HG03175 (cell line): ENCODE results near the gene IQGAP1.
"Not testable (repeated sequence)": the region's sequence is repeated elsewhere in the genome, so short reads cannot be mapped to it uniquely, and the experiment has no call there.

Experiments used
- ATAC-seq: cut with Tn5 transposase; IDR thresholded peaks from one replicate; pipeline ENCODE4 v1.9.1; 2021; ENCODE audit warnings: mild to moderate bottlenecking, moderate library complexity; ENCODE audit not compliant: unreplicated experiment

IQGAP1 gene

DNA sequence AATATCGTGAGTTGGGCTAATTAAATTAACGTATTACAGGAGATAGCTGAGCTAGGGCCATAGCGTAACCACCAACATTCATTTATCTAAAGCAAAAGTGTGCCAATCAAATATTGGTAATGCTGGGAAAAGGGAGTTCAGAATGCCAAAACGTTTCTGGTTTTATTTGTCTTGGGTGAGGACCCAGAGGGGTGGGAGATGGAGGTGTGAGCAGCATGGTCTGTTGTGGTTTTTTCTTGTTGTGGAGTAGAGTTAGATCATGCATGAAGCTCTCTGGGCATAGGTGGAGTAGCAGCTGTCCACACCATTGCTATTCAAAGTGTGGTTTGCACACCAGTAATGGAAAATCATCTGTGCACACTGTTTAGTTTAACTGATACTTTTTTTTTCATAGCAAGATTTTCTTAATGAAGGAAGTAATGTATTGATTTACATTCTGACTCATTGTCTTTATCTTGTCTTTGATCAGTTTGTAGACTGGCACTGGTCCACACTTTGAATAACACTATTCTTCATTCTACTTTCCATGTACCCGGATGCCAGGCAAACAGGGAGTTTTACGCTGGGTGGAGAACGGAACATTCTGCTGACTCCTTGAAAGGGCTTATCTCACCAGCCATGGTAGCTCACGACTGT, 90.9 kb downstream of the IQGAP1 start:
- ATAC-seq = no peak

DNA sequence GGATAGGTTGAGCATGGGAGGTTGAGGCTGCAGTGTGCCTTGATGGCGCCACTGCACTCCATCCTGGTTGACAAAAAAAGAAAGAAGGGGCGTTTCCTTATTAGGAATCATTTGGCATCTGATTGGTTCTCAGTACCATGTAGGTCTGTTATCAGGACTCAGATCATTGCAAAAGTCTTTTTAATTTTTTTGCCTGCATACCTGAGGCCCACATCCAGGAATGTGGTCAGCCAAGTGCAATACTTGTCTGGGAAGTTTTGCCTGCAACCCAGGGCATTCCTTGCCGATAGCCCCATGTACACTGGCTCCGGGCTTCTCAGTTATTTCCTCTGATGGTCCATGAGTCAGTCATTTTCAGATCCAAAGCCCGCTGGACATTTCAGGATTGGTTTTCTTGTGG, 91.6 kb downstream of the IQGAP1 start:
- no peak for ATAC-seq

DNA sequence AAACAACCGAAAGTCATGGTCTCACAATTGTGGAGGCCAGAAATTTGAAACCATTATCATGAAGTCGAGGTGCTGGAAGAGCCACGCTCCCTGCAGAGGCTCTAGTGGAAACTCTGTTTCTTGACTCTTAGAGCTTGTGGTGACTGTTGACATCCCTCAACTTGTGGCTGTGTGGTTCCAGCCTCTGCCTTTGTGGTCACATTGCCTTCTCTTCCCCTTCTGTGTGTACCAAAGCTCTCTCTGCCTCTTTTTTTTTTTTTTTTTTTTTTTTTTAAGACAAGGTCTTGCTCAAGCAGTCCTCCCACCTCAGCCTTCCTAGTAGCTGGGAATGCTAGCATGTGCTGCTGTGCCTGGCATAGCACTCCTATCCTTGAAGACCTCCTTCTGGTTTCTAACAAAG, 93.0 kb downstream of the IQGAP1 start:
- no peak for ATAC-seq

DNA sequence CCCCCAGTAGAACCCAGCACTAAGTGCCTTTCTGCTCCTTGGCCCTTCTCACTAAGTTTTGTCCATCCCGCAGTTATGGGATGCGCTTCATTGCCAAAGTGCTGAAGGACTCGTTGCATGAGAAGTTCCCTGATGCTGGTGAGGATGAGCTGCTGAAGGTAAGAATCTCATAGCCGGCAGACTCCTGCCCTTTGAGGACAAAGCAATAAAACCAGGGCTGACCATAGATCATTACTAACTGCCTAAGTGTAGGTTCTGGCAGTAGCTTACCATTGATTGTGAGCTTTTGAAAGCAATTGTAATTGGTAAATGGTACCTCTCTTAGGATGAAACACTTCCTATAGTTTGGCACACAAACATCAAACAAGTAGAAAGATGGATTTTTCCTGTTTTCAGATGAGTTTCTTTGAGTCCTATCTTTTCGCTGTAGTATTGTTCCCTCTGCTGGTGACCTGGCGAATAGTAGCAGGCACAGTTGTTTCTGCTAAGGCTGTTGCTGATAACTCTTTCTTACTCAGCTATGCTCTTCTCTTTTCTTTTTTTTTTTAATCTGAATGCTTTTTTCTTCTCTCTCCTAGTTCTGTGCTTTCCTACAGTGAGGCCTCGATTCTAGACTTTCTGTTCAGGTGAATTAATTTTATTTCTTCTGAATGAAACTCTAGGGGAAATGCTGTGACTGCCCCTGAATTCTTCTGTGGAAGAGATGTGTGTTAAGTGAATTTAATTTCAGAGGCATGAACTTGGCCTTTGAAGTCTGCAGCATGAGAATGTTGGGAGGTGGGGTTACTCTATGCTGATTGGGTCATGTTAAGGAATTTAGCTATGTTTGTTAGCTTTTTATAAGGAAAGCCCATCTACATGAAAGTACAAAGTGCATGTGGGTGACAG, 94.3 kb downstream of the IQGAP1 start:
- no peak for ATAC-seq

DNA sequence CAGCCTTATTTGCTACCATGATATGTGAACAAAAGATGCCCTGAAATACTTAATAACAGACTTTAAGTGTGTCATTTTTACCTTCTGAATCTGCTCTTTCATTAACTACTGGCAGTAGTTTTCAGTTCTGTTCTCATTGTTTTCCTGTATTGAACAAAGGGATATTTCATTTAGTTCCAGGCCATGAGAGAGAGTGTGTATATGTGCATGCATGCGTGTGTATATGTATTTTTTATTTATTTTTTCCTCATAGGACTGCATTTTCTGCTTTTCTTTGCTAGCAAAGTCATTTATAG, 94.9 kb downstream of the IQGAP1 start:
- ATAC-seq = no peak

- ATAC-seq = no peak
These were observed 95.6 kb downstream of the IQGAP1 start for GRCh38 chr15:90483637-90484036.

DNA sequence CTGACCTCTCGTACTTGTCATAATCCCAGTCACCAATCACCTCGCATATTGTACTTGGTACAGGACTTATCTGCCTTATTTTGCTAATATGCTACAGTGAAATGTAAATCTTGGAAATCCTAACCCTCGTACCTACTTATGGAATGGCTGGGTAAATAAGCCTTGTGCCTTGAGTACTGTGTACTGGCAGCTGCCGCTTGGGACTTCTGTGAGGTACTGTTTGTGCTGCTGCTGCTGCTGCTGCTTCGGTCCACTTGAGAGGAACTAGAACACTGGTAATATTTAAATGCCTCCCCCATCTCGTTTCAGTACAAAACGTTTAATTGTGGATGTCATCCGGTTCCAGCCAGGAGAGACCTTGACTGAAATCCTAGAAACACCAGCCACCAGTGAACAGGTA, 99.1 kb downstream of the IQGAP1 start:
- ATAC-seq = no peak

DNA sequence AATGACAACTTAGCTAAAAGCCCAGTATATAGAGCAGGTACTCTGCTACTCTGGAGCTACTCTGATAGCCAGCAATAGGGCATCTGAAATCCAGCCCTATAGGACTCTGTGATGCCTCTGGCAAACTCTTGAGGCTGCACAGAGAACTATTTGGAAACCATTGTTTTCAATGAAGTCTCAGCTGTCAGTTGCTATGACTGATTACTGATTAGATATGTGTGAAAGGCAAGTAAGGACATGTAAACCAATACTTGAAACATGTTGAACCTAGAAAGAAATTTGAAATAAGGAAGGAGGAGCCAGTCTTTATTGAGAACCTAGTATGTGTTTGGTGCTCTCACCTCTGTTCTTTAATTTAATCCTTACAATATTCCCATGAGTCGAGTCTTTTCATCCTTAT, 101.5 kb downstream of the IQGAP1 start:
- ATAC-seq = no peak

- no peak for ATAC-seq
These were observed 101.9 kb downstream of the IQGAP1 start for GRCh38 chr15:90489944-90490343.

DNA sequence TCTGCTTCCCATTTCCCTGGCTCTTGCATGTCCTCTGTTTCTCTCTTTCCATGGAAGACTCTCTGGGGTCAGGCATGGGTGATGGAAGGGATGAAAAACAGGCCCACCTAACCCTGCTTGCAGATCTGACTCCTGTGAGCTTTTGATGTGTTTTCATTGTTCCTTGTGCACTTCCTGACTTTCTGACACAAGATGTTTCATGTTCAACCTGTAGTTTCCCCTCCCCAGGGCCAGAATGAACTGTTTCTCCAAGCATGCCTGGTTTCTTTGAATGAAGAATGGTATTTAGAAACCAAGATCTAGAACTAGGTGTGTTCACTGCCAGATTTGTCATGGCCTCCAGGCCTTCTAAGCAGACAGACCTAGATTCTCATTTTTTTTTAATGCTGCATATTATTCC, 105.6 kb downstream of the IQGAP1 start:
- ATAC-seq = no peak

DNA sequence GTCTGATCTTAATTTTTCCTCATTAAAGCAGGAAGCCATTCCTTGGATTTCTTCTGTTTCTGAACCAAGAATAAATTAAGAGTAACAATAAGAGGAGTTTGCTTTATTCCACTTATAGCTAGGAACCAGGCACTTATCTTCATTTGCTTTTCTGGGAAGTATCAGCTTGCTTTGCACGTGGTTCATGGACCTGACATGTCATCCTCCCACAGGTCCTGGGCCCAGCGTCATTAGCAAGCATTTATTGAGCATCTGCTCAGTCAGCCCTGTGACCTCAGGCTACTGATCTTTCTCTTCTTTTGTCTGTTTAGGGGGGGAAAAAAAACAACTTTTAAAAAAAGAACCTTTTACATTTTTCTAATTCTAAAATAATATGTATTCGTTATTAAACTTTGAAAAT, 107.0 kb downstream of the IQGAP1 start:
- ATAC-seq = no peak

GRCh38 chr15:90496791-90497190, 108.7 kb downstream of the IQGAP1 start:
- ATAC-seq = no peak

DNA sequence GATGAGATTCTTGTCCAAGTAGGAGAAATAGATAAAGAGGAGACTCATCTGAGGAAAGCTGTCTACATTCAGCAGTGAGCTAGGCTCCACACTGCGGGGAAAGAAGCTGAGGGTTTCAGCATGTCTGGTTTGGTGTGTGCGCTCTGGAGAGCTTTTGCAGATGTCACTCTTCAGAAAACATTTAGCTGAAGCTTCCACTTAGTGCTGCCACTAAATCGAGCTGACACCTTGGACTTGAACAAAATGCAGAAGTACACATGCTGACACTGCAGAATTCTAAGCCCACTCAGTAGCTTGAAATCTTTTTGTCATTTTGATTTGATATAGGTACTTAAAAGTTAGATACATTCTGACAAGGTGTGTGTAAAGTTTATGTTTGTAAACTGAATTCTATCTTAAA, 109.3 kb downstream of the IQGAP1 start:
- ATAC-seq = no peak

DNA sequence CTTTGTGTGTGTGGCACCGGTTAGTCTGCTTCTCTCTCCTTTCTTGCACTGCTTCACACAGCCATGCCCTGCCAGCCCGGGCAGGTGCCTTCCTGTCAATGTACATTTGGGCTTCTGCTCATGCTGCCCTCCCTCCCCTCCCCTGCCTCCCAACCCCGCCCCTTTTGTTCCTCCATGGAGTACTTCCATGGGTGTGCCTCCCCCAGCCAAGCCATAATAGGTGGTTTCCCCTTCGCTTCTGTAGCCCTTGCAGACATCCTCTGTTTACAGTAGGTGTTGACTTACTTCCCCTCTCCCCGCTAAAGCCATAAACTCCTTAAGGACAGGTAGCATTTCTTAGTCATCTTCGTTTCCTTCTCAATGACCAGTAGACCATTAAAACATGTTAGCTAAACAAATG, 109.9 kb downstream of the IQGAP1 start:
- no peak for ATAC-seq

GRCh38 chr15:90500171-90500570, 112.1 kb downstream of the IQGAP1 start:
- ATAC-seq = no peak

GRCh38 chr15:90501898-90502297, 113.9 kb downstream of the IQGAP1 start:
- no peak for ATAC-seq

GRCh38 chr15:90510781-90511180, 122.7 kb downstream of the IQGAP1 start:
- ATAC-seq = not testable (repeated sequence)

DNA sequence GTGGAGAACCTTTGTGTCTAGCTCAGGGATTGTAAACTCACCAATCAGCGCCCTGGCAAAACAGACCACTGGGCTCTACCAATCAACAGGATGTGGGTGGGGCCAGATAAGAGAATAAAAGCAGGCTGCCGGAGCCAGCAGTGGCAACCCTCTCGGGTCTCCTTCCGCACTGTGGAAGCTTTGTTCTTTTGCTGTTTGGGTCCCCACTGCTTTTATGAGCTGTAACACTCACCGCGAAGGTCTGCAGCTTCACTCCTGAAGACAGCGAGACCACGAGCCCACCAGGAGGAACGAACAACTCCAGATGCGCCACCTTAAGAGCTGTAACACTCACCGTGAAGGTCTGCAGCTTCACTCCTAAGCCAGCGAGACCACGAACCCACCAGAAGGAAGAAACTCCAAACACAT, 123.2 kb downstream of the IQGAP1 start:
- ATAC-seq = not testable (repeated sequence)

- ATAC-seq = no peak
These were observed 124.2 kb downstream of the IQGAP1 start for GRCh38 chr15:90512276-90512675.

GRCh38 chr15:90512981-90513380, 124.9 kb downstream of the IQGAP1 start:
- no peak for ATAC-seq

GRCh38 chr15:90513448-90513847, 125.4 kb downstream of the IQGAP1 start:
- ATAC-seq = no peak

- not testable (repeated sequence) for ATAC-seq
These were observed 125.9 kb downstream of the IQGAP1 start for GRCh38 chr15:90513893-90514292.

DNA sequence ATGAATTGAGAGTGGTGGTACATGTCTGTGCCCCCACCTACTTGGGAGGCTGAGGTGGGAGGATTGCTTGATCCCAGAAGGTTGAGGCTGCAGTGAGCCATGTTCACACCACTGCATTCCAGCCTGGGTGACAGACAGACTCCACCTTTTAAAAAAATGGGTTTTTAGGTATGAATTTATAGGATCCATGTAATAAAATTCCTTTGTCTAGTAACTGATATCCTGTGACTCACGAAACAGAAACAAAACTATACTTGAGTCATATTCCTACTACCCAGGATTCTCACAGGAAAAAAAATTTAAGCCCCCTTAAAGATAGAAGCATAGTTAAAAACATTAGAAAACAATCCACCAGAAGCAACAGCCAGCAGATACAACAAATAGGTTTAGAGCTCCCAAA, 131.6 kb downstream of the IQGAP1 start:
- ATAC-seq = no peak
